ENCODE data around the gene KLHL36. TPM values are rescaled to one million over a fixed set of nuclear protein-coding genes. Genes with fewer than 3 reads are reported as not detected.

The KLHL36 gene
- total and polyA plus RNA-seq, 9 of the 15 experiments (the other 6 are each of a cell fraction or from before 2014, with no cell fraction given) = 2.1 to 51.2 (median 18.5) TPM

GRCh38 chr16:84612686-84613085 lies 35.6 kb upstream of the KLHL36 start (continued):
- no peak for TF ChIP-seq ZMIZ1 (IDR thresholded peaks at IDR 0.05; ENCODE audit: low read depth in 2 of 2, low read length in 2 of 2)
- TF ChIP-seq FOXK1 (CRISPR knock-in tag; IDR thresholded peaks at IDR 0.05; ENCODE audit: borderline replicate concordance) = no peak
- TF ChIP-seq REST (IDR thresholded peaks at IDR 0.05; ENCODE audit: borderline replicate concordance) = no peak
- TF ChIP-seq REST (CRISPR knock-in tag; IDR thresholded peaks at IDR 0.05; ENCODE audit: low read depth) = no peak
- no peak for TF ChIP-seq PHB (CRISPR knock-in tag; IDR thresholded peaks at IDR 0.05)
- TF ChIP-seq PHF20 (IDR thresholded peaks at IDR 0.05; ENCODE audit: partially characterized antibody) = peak; percentile 27
- no peak for TF ChIP-seq ZNF57 (CRISPR knock-in tag; IDR thresholded peaks at IDR 0.05)
- no peak for TF ChIP-seq ZNF583 (CRISPR knock-in tag; IDR thresholded peaks at IDR 0.05)
- no peak for TF ChIP-seq HEY1 (CRISPR knock-in tag; IDR thresholded peaks at IDR 0.05; ENCODE audit: borderline replicate concordance)
- TF ChIP-seq ZNF121 (CRISPR knock-in tag; conservative IDR thresholded peaks at IDR 0.05) = peak; percentile 54; the same call in 1 of the 2 replicates
